Stimulated activated CD4-positive, alpha-beta T cell treated with anti-CD3 and anti-CD28 coated beads, TNF-alpha, amount 100 ng/mL, for 1 hour (primary cell): Measurements from ENCODE around the gene VENTX.

Source experiments
- DNase-seq, 3 donors: peaks; one replicate each; pipeline ENCODE4 v3.0.0-alpha.2; 2020; ENCODE audit warnings: low read depth in 3 of 3, low spot score in 1 of 3

Gene VENTX

DNA sequence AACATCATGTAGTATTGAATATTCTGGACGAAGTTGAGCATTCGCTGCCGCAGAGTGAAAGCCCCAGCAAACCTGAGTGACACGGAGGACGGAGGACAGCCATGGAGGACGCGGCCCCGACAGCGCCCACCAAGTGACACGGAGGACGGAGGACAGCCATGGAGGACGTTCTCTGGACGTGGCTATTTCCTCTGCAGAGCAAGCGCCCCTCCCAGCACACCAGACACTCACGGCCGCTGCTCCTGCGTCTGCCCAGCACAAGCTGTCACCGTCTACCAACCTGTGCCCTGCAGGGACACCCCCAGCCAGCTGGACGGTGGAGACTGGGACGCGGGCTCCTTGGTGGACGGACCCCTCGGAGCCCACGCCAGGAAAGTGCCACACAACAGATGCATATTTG lies 46.3 kb downstream of the VENTX start:
- DNase-seq: no peak

GRCh38 chr10:133285217-133285616 lies 47.6 kb downstream of the VENTX start:
- no peak for DNase-seq

- no peak for DNase-seq
Observed at GRCh38 chr10:133286366-133286765, 48.7 kb downstream of the VENTX start.

DNA sequence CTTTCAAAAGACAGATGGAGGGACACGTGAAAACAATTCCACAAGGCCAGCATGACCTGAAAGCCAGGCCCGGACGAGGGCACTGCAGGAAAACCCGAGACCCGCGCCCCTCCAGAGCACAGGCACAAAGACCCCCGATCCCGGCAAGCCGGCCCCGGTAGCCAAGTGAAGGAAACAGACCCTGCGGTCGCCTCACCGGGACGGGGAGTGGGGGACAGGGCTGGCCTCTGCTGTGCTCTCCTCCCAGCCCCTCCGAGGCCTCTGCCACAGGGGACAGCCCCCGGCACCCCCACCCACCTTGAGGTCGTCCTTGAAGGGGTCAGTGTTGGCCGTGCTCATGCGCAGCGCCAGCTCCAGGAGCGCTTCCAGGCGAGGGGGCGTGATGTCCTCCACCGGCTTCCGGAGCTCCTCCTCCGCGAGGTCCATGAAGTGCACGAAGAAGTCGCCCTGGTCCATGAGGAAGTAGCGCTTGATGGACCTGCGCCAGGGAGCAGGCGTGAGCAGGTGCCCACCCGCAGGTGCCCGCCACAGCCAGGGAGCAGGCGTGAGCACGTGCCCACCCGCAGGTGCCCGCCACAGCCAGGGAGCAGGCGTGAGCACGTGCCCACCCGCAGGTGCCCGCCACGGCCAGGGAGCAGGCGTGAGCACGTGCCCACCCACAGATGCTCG lies 50.3 kb downstream of the VENTX start:
- DNase-seq: no peak

DNA sequence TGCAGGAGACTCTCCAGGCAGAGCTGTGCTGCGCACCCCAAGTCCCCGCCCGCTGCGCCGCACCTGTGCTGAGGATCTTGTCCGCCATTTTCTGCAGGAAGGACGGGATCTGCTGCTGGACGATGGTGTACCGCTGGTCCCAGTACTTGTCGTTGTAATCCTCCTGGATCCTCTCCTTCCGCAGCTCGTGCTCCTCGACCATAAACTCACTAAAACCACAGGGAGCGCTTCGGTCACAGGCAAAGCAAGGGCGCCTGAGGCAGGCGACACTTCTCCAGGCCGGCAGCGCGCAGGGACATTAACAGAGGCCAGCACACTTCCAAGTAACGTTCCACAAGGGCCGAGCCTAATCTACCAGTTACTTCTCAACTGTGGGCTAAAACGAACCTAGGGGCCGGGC lies 52.1 kb downstream of the VENTX start:
- DNase-seq: no peak
